ENCODE results near the gene ZNF587B. TPM values are rescaled to one million over a fixed set of nuclear protein-coding genes. Genes with fewer than 3 reads are reported as not detected.
A peak's percentile ranks its signal among the peaks of the same experiment; 100 is the strongest.
"Not testable (repeated sequence)": the region's sequence is repeated elsewhere in the genome, so short reads cannot be mapped to it uniquely, and the experiment has no call there.

The ZNF587B gene
- total RNA-seq, 4 donors from 2014 or later, result 15.0 to 28.6 (median 19.6) TPM

DNA sequence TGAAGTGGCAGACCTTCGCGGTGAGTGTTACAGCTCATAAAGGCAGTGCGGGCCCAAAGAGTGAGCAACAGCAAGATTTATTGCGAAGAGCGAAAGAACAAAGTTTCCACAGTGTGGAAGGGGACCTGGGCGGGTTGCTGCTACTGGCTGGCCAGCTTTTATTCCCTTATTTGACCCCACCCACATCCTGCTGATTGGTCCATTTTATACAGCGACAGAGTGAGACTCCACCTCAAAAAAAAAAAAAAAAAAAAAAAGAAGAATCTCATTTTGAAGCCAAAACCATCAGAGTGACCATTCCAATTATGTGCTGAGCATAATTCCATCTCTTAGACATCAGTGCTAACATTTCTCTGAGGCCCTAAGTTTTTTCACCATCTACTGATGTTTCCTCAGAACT lies 13.4 kb upstream of the ZNF587B start:
- H3K27ac ChIP-seq, result no peak overlapping the region
- peaks cover 39% of the 10 kb centered on the region for H3K4me1 ChIP-seq
- 87% methylated on average over 7 of the region's 7 CpGs for WGBS
- H3K9me3 ChIP-seq, result no peaks in the 10 kb centered on the region
- H3K4me3 ChIP-seq, result no peak overlapping the region
- no peaks in the 10 kb centered on the region for H3K27me3 ChIP-seq
- DNase-seq (ENCODE audit: low spot score in 2 of 2), result no peak
- no peak for TF ChIP-seq CTCF (IDR thresholded peaks at IDR 0.05)
- no peak for TF ChIP-seq POLR2A (IDR thresholded peaks at IDR 0.05)
- no peak for TF ChIP-seq EP300 (IDR thresholded peaks at IDR 0.05)
- TF ChIP-seq POLR2AphosphoS5 (IDR thresholded peaks at IDR 0.05), result no peak
- H3K36me3 ChIP-seq, result peaks cover 5% of the 10 kb centered on the region

DNA sequence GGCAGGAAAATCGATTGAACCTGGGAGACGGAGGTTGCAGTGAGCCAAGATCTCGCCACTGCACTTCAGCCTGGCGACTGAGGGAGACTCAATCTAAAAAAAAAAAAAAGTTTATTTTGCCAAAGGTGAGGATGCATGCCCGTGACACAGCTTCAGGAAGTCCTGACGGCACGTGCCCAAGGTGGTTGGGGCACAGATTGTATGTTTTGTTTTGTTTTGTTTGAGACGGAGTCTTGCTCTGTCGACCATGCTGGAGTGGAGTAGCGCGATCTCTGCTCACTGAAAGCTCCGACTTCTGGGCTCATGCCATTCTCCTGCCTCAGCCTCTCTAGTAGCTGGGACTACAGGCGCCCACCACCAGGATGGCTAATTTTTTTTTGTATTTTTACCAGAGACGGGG lies 12.1 kb upstream of the ZNF587B start:
- Histone ChIP-seq H3K27ac (no peak overlapping the region), H3K27me3 (no peaks in the 10 kb centered on the region), H3K4me1 (peaks cover 34% of the 10 kb centered on the region), H3K9me3 (no peaks in the 10 kb centered on the region), H3K36me3 (no peaks in the 10 kb centered on the region), H3K4me3 (no peak overlapping the region)
- DNase-seq (ENCODE audit: low spot score in 2 of 2), result no peak
- WGBS, result 94% methylated on average over 14 of the region's 14 CpGs
- TF ChIP-seq POLR2AphosphoS5 (IDR thresholded peaks at IDR 0.05) (no peak), EP300 (IDR thresholded peaks at IDR 0.05) (no peak), CTCF (IDR thresholded peaks at IDR 0.05) (no peak), POLR2A (IDR thresholded peaks at IDR 0.05) (no peak)

DNA sequence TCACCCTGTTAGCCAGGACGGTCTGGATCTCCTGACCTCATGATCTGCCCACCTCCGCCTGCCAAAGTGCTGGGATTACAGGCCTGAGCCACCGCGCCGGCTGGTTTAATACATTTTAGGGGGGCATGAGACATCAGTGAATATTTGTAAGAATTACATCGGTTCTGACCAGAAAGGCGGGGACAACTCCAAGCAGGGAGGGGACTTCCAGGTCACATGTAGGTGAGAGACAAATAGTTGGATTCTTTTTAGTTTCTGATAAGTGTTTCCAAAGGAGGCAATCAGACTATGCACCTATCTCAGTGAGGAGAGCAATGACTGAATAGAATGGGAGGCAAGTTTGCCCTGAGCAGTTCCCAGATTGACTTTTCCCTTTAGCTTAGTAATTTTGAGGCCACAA lies 11.7 kb upstream of the ZNF587B start:
- WGBS, result 92% methylated on average over 7 of the region's 7 CpGs
- no peak overlapping the region for H3K4me3 ChIP-seq
- H3K4me1 ChIP-seq, result peaks cover 31% of the 10 kb centered on the region
- H3K27me3 ChIP-seq, result no peaks in the 10 kb centered on the region
- H3K27ac ChIP-seq, result no peak overlapping the region
- TF ChIP-seq CTCF (IDR thresholded peaks at IDR 0.05), result no peak
- TF ChIP-seq EP300 (IDR thresholded peaks at IDR 0.05), result no peak
- TF ChIP-seq POLR2A (IDR thresholded peaks at IDR 0.05), result no peak
- no peak for TF ChIP-seq POLR2AphosphoS5 (IDR thresholded peaks at IDR 0.05)
- H3K36me3 ChIP-seq, result no peaks in the 10 kb centered on the region
- no peaks in the 10 kb centered on the region for H3K9me3 ChIP-seq
- DNase-seq (ENCODE audit: low spot score in 2 of 2), result no peak

GRCh38 chr19:57819475-57820148 lies 10.5 kb upstream of the ZNF587B start:
- Histone ChIP-seq H3K4me3 (peak overlapping the region; percentile 79), H3K36me3 (no peaks in the 10 kb centered on the region), H3K27me3 (no peaks in the 10 kb centered on the region), H3K4me1 (peaks cover 21% of the 10 kb centered on the region), H3K9me3 (no peaks in the 10 kb centered on the region), H3K27ac (peak overlapping the region; percentile 76)
- DNase-seq (ENCODE audit: low spot score in 2 of 2), result peak; percentile 79 to 88
- TF ChIP-seq POLR2AphosphoS5 (IDR thresholded peaks at IDR 0.05), result no peak
- peak in 1 of 2 donors; percentile 48 for TF ChIP-seq POLR2A (IDR thresholded peaks at IDR 0.05)
- under 1% methylated on average over 31 of the region's 44 CpGs for WGBS

DNA sequence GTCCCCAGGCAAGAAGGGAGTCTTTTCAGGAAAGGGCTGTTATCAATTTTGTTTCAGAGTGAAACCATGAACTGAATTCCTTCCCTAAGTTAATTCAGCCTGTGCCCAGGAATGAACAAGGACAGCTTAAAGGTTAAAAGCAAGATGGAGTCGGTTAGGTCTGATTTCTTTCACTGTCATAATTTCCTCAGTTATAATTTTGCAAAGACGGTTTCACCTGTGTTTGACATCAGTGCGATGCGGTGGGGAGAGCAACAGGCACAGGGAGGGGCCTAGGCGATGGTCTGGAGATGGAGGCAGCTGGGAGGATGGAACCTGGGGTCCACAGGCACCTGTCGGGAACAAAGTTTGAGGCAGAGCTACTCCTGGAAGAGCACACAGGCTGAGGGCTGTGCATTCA lies 9.5 kb upstream of the ZNF587B start:
- no peaks in the 10 kb centered on the region for H3K36me3 ChIP-seq
- no peak overlapping the region for H3K27ac ChIP-seq
- peak overlapping the region; percentile 79 for H3K4me3 ChIP-seq
- no peak for TF ChIP-seq POLR2A (IDR thresholded peaks at IDR 0.05)
- no peak for TF ChIP-seq POLR2AphosphoS5 (IDR thresholded peaks at IDR 0.05)
- no peak for TF ChIP-seq EP300 (IDR thresholded peaks at IDR 0.05)
- TF ChIP-seq CTCF (IDR thresholded peaks at IDR 0.05), result no peak
- H3K9me3 ChIP-seq, result no peaks in the 10 kb centered on the region
- WGBS, result 63% methylated on average over 6 of the region's 6 CpGs
- H3K27me3 ChIP-seq, result no peaks in the 10 kb centered on the region
- DNase-seq (ENCODE audit: low spot score in 2 of 2), result no peak
- peaks cover 16% of the 10 kb centered on the region for H3K4me1 ChIP-seq

- H3K9me3 ChIP-seq; H3K36me3 ChIP-seq; H3K4me3 ChIP-seq; H3K27ac ChIP-seq; DNase-seq (ENCODE audit: low spot score in 2 of 2); H3K27me3 ChIP-seq: not testable (repeated sequence)
- no CpG with 5 or more reads among the region's 3 CpGs for WGBS
- peaks cover 16% of the 10 kb centered on the region for H3K4me1 ChIP-seq
These were observed 9.0 kb upstream of the ZNF587B start for GRCh38 chr19:57821095-57821494.

GRCh38 chr19:57821501-57821900 lies 8.6 kb upstream of the ZNF587B start:
- not testable (repeated sequence) for H3K27me3 ChIP-seq; H3K9me3 ChIP-seq; DNase-seq (ENCODE audit: low spot score in 2 of 2); H3K36me3 ChIP-seq; H3K4me3 ChIP-seq; H3K27ac ChIP-seq
- 93% methylated on average over 2 of the region's 3 CpGs for WGBS
- H3K4me1 ChIP-seq, result peaks cover 16% of the 10 kb centered on the region

DNA sequence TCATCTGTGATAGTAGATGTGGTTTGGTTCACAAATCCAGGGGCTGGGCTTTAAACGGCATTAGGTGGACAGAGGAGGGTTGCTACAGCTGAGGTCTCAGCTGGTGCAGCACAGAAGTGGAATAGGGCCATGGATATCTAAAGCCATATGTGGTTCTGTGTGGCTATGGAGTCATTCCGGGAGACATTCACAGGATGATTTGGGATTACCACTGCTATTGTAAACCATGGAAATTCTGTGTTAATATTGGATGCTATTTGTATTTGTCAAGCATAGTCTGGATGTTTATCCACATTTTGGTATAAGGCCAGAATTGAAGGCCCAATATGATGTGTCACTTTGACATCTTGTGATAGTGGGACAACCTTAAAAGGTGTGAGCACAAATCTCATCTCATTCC lies 6.9 kb upstream of the ZNF587B start:
- not testable (repeated sequence) for H3K36me3 ChIP-seq; H3K27ac ChIP-seq; DNase-seq (ENCODE audit: low spot score in 2 of 2); H3K9me3 ChIP-seq; H3K27me3 ChIP-seq; H3K4me3 ChIP-seq
- H3K4me1 ChIP-seq, result peaks cover 16% of the 10 kb centered on the region
- WGBS, result 82% methylated on average over 2 of the region's 2 CpGs

DNA sequence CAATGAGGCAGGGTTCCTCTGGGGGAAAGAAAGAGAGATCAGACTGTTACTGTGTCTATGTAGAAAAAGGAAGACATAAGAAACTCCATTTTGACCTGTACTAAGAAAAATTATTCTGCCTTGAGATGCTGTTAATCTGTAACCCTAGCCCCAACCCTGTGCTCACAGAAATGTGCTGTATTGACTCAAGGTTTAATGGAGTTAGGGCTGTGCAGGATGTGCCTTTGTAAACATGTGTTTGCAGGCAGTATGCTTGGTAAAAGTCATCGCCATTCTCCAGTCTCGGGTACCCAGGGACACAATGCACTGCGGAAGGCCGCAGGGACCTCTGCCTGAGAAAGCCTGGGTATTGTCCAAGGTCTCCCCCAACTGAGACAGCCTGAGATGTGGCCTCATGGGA lies 6.5 kb upstream of the ZNF587B start:
- 91% methylated on average over 4 of the region's 4 CpGs for WGBS
- not testable (repeated sequence) for DNase-seq (ENCODE audit: low spot score in 2 of 2); H3K27ac ChIP-seq; H3K27me3 ChIP-seq; H3K36me3 ChIP-seq; H3K9me3 ChIP-seq; H3K4me3 ChIP-seq
- H3K4me1 ChIP-seq, result peaks cover 15% of the 10 kb centered on the region

Data from suprapubic skin (tissue), 4 donors.